OCI-LY7 (cell line): ENCODE data around the gene EIF4E3.

Source experiments
- CTCF ChIP-seq: fragments of 200-600 bp; sonication (generic); conservative IDR thresholded peaks from 2 replicates; pipeline ENCODE4 v1.5.1; 2014; ENCODE audit warnings: mild to moderate bottlenecking, antibody characterized with exemption, low read length, moderate library complexity, mixed read lengths
- EZH2phosphoT487 ChIP-seq: fragments of 200-600 bp; sonication (generic); IDR thresholded peaks from 2 replicates; pipeline ENCODE4 v1.6.1; 2018; ENCODE audit warnings: low read depth, borderline replicate concordance, mild to moderate bottlenecking, mixed run types, antibody characterized with exemption, low read length, moderate library complexity, mixed read lengths

- no peak for TF ChIP-seq CTCF
- no peak for TF ChIP-seq EZH2phosphoT487
These were observed 21.4 kb downstream of the EIF4E3 start for GRCh38 chr3:71703797-71704196.
